A549 (cell line): ENCODE measurements around the gene LENG8. TPM values are rescaled to one million over a fixed set of nuclear protein-coding genes. Genes with fewer than 3 reads are reported as not detected.

Source experiments
- ATAC-seq, 2 experiments: fragments of 200-7000 bp in 1 of 2; fragments of >200 bp in 1 of 2; cut with Nextera tagmentation in 1 of 2; cut with Tn5 transposase in 1 of 2; 3 replicates each; pipeline versions ENCODE4 v1.8.0 to v1.9.1; 2018 to 2020; ENCODE audit warnings: mild to moderate bottlenecking in 1 of 2, moderate library complexity in 1 of 2
- CTCF ChIA-PET: fragments of 300-600 bp; sonication (Branson Sonifier 250); formaldehyde crosslinking; extraction: SDS; loops from one replicate; lab custom pipeline; 2021; ENCODE audit warnings: antibody characterized with exemption, inconsistent platforms; lab: Yijun Ruan, JAX
- POLR2A ChIA-PET: fragments of 350-600 bp; formaldehyde crosslinking; extraction: SDS; loops from one replicate; lab custom pipeline; 2021; ENCODE audit warnings: antibody characterized with exemption, inconsistent platforms; lab: Yijun Ruan, JAX
- DNase-seq, 2 experiments: peaks; one replicate each; pipeline versions ENCODE4 v3.0.0 to v3.0.0-alpha.2; 2011 to 2016; ENCODE audit warnings: low read depth in 1 of 2, low spot score in 1 of 2
- FAIRE-seq: peaks from 2 replicates; lab custom pipeline; 2011; peaks lifted over from hg19 to GRCh38; lab: Jason Lieb, UNC
- H3K27ac ChIP-seq, 2 experiments: fragments of >200 bp; sonication (Bioruptor Twin); formaldehyde crosslinking; 3 replicates each; pipeline ENCODE4 v1.5.1; 2016 to 2017
- H3K4me1 ChIP-seq: fragments of >200 bp; sonication (Bioruptor Twin); formaldehyde crosslinking; 3 replicates; pipeline ENCODE4 v1.6.1; 2016
- H3K4me2 ChIP-seq: fragments of >200 bp; sonication (Bioruptor Twin); formaldehyde crosslinking; 3 replicates; pipeline ENCODE4 v1.6.1; 2016
- H3K4me3 ChIP-seq: fragments of >200 bp; sonication (Bioruptor Twin); formaldehyde crosslinking; 3 replicates; pipeline ENCODE4 v1.5.1; 2016
- H3K9me3 ChIP-seq: fragments of >200 bp; sonication (Bioruptor Twin); formaldehyde crosslinking; 3 replicates; pipeline ENCODE4 v1.6.1; 2016
- CHD2 ChIP-seq: fragments of 150-350 bp; IDR thresholded peaks from 2 replicates; pipeline ENCODE4 v1.6.1; 2014; ENCODE audit warnings: low read length; ENCODE audit not compliant: partially characterized antibody
- CHD4 ChIP-seq: fragments of 200-600 bp; sonication (generic); IDR thresholded peaks from 2 replicates; pipeline ENCODE4 v1.6.1; 2016; ENCODE audit warnings: antibody characterized with exemption, mild to moderate bottlenecking, borderline replicate concordance
- EHF ChIP-seq: fragments of 250-450 bp; sonication (Bioruptor Pico); IDR thresholded peaks from 2 replicates; pipeline ENCODE4 v1.5.0; 2020; ENCODE audit warnings: mild to moderate bottlenecking
- ELK1 ChIP-seq: fragments of 150-350 bp; IDR thresholded peaks from 2 replicates; pipeline ENCODE4 v1.6.1; 2014; ENCODE audit warnings: low read depth, mild to moderate bottlenecking, low read length
- EP300 ChIP-seq, 2 experiments: fragments of >200 bp; sonication (Bioruptor Twin); formaldehyde crosslinking; IDR thresholded peaks; 2 replicates in 1 of 2; 3 replicates in 1 of 2; pipeline ENCODE4 v1.6.1; 2016 to 2017
- ESRRA ChIP-seq: fragments of 150-350 bp; IDR thresholded peaks from 2 replicates; pipeline ENCODE4 v1.6.1; 2014; ENCODE audit warnings: mild to moderate bottlenecking, low read length, borderline replicate concordance
- FOSB ChIP-seq: fragments of 250-450 bp; sonication (Bioruptor Pico); IDR thresholded peaks from 2 replicates; pipeline ENCODE4 v1.5.0; 2020; ENCODE audit warnings: mild to moderate bottlenecking, moderate library complexity
- FOXS1 ChIP-seq: fragments of 250-450 bp; sonication (Bioruptor Pico); IDR thresholded peaks from 2 replicates; pipeline ENCODE4 v1.5.0; 2020; ENCODE audit warnings: mild to moderate bottlenecking, moderate library complexity
- HEYL ChIP-seq: fragments of 250-450 bp; sonication (Bioruptor Pico); IDR thresholded peaks from 2 replicates; pipeline ENCODE4 v1.8.0; 2021; ENCODE audit warnings: mild to moderate bottlenecking, moderate library complexity
- HOXB5 ChIP-seq: fragments of 250-450 bp; sonication (Bioruptor Pico); IDR thresholded peaks from 2 replicates; pipeline ENCODE4 v1.5.0; 2020; ENCODE audit warnings: mild to moderate bottlenecking, moderate library complexity
- JUN ChIP-seq, 2 experiments: fragments of >200 bp; sonication (Bioruptor Twin); formaldehyde crosslinking; IDR thresholded peaks; 2 replicates in 1 of 2; 3 replicates in 1 of 2; pipeline ENCODE4 v1.6.1; 2016 to 2017
- JUNB ChIP-seq: fragments of >200 bp; sonication (Bioruptor Twin); formaldehyde crosslinking; IDR thresholded peaks from 2 replicates; pipeline ENCODE4 v1.6.1; 2016
- NPAS2 ChIP-seq: fragments of 250-450 bp; sonication (Bioruptor Pico); IDR thresholded peaks from 2 replicates; pipeline ENCODE4 v1.8.0; 2022; ENCODE audit warnings: mild to moderate bottlenecking, moderate library complexity, borderline replicate concordance
- RARB ChIP-seq: fragments of 250-450 bp; sonication (Bioruptor Pico); IDR thresholded peaks from 2 replicates; pipeline ENCODE4 v1.8.0; 2021; ENCODE audit warnings: mild to moderate bottlenecking, moderate library complexity
- RCOR1 ChIP-seq: fragments of 150-350 bp; IDR thresholded peaks from 2 replicates; pipeline ENCODE4 v1.6.1; 2014; ENCODE audit warnings: antibody characterized with exemption, low read length, low read depth
- RFX5 ChIP-seq: fragments of 450-650 bp; IDR thresholded peaks from 2 replicates; pipeline ENCODE4 v1.7.1; 2014; ENCODE audit warnings: antibody characterized with exemption, mild to moderate bottlenecking, moderate library complexity
- SREBF2 ChIP-seq: fragments of 450-650 bp; IDR thresholded peaks from 2 replicates; pipeline ENCODE4 v1.6.1; 2014; ENCODE audit warnings: mild to moderate bottlenecking, moderate library complexity
- TFCP2L1 ChIP-seq: fragments of 250-450 bp; sonication (Bioruptor Pico); IDR thresholded peaks from 2 replicates; pipeline ENCODE4 v1.5.0; 2021; ENCODE audit warnings: mild to moderate bottlenecking
- ZC3H11A ChIP-seq: fragments of 450-650 bp; IDR thresholded peaks from 2 replicates; pipeline ENCODE4 v1.6.1; 2014; ENCODE audit warnings: antibody characterized with exemption, mild to moderate bottlenecking
- WGBS: methylation state at CpG from one replicate; pipeline ENCODE4 v1.1.6; 2017; ENCODE audit errors: missing lambda C conversion rate; 5-methylcytosine and 5-hydroxymethylcytosine counted together
- polyA plus RNA-seq, 4 experiments: library from polyadenylated mRNA; depleted of rRNA in 3 of 4; stranded (reverse); fragments of >200 nt; fragmentation: RNase III in 1 of 4; extraction: RNeasy Plus Mini Kit Qiagen cat#74134 plus additional on column Dnase treatment in 1 of 4; gene quantifications; 2 replicates in 3 of 4; 3 replicates in 1 of 4; pipeline ENCODE4 v1.2.3, GENCODE V29; 2011 to 2017
- TF ChIP-seq, protein P1 (sequence below): fragments of 200-600 bp; sonication (generic); IDR thresholded peaks from 2 replicates; pipeline ENCODE4 v1.6.1; 2016; ENCODE audit warnings: antibody characterized with exemption, mild to moderate bottlenecking, moderate library complexity
- TF ChIP-seq, protein P2 (sequence below): IDR thresholded peaks from 2 replicates; pipeline ENCODE4 v1.6.1; 2012
- TF ChIP-seq, protein P3 (sequence below): fragments of 250-450 bp; sonication (Bioruptor Pico); IDR thresholded peaks from 2 replicates; pipeline ENCODE4 v1.5.0; 2020; ENCODE audit warnings: low read depth, mild to moderate bottlenecking, moderate library complexity
- TF ChIP-seq, protein P4 (sequence below): fragments of 450-650 bp; IDR thresholded peaks from 2 replicates; pipeline ENCODE4 v1.6.1; 2014; ENCODE audit warnings: antibody characterized with exemption
- TF ChIP-seq, protein P5 (sequence below): fragments of >200 bp; sonication (Bioruptor Twin); formaldehyde crosslinking; IDR thresholded peaks from 2 replicates; pipeline ENCODE4 v1.6.1; 2016

Gene LENG8
- polyA plus RNA-seq, 2 of the 4 experiments (the other 2 are of a cell fraction): 30.6 to 140 TPM

DNA sequence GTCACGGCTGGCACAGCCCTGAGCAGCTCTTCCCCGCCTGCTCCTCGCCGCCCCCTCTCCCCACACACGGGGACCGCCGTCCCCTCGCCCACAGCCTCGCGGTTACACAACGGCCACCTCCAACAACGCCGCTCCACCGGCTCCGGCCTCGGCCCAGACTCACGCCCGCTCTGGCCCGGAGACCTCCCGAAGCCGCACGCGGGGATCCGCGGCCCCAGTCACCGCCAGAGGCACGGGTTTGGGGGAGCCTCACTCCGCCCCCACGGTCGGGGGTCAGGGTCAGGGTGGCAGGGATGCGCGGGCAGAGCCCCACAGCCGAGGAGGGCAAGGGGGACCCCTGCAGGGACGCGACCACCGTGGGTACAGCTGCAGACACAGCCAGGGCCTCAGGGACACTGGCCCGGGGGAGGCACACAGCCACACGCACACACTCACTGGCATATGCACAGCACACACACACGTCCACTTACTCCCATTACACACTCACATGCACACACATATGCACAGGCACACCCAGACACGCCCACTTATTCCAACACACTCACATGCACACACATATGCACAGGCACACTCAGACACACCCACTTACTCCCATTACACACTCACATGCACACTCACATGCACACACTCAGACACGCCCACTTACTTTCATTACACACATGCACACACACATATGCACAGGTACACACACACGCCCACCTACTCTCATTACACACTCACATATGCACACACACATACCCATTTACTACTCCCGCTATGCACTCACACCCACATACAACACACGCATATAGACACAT lies 32.1 kb upstream of the LENG8 start (continued):
- TF ChIP-seq, protein P1, sequence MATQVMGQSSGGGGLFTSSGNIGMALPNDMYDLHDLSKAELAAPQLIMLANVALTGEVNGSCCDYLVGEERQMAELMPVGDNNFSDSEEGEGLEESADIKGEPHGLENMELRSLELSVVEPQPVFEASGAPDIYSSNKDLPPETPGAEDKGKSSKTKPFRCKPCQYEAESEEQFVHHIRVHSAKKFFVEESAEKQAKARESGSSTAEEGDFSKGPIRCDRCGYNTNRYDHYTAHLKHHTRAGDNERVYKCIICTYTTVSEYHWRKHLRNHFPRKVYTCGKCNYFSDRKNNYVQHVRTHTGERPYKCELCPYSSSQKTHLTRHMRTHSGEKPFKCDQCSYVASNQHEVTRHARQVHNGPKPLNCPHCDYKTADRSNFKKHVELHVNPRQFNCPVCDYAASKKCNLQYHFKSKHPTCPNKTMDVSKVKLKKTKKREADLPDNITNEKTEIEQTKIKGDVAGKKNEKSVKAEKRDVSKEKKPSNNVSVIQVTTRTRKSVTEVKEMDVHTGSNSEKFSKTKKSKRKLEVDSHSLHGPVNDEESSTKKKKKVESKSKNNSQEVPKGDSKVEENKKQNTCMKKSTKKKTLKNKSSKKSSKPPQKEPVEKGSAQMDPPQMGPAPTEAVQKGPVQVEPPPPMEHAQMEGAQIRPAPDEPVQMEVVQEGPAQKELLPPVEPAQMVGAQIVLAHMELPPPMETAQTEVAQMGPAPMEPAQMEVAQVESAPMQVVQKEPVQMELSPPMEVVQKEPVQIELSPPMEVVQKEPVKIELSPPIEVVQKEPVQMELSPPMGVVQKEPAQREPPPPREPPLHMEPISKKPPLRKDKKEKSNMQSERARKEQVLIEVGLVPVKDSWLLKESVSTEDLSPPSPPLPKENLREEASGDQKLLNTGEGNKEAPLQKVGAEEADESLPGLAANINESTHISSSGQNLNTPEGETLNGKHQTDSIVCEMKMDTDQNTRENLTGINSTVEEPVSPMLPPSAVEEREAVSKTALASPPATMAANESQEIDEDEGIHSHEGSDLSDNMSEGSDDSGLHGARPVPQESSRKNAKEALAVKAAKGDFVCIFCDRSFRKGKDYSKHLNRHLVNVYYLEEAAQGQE: no peak
- TF ChIP-seq EHF (CRISPR knock-in tag): no peak
- TF ChIP-seq RARB (CRISPR knock-in tag): no peak
- TF ChIP-seq FOSB (CRISPR knock-in tag): no peak
- TF ChIP-seq HOXB5: no peak
- TF ChIP-seq ZC3H11A: no peak
- no peak for TF ChIP-seq TFCP2L1 (CRISPR knock-in tag)
- TF ChIP-seq SREBF2: no peak

- 54% methylated on average over 25 of the region's 25 CpGs for WGBS
- FAIRE-seq (peak; percentile 39), DNase-seq (peak in 1 of 2 experiments; percentile 42), ATAC-seq (peak; percentile 14 to 42; a peak in 3 of 6 replicates)
- TF ChIP-seq EHF (CRISPR knock-in tag) (no peak), ZC3H11A (no peak), JUN (IDR thresholded peaks at IDR 0.05) (no peak), HEYL (CRISPR knock-in tag) (no peak), NPAS2 (CRISPR knock-in tag) (no peak), ESRRA (no peak), EP300 (IDR thresholded peaks at IDR 0.05) (no peak), CHD4 (no peak), JUNB (no peak), FOXS1 (CRISPR knock-in tag) (no peak), ELK1 (no peak), RFX5 (no peak), CHD2 (no peak), RCOR1 (no peak), RARB (CRISPR knock-in tag) (no peak)
- TF ChIP-seq, protein P1: no peak
- TF ChIP-seq, protein P2, sequence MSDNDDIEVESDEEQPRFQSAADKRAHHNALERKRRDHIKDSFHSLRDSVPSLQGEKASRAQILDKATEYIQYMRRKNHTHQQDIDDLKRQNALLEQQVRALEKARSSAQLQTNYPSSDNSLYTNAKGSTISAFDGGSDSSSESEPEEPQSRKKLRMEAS: no peak
- TF ChIP-seq, protein P3, sequence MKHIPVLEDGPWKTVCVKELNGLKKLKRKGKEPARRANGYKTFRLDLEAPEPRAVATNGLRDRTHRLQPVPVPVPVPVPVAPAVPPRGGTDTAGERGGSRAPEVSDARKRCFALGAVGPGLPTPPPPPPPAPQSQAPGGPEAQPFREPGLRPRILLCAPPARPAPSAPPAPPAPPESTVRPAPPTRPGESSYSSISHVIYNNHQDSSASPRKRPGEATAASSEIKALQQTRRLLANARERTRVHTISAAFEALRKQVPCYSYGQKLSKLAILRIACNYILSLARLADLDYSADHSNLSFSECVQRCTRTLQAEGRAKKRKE (CRISPR knock-in tag): no peak
- TF ChIP-seq, protein P4, sequence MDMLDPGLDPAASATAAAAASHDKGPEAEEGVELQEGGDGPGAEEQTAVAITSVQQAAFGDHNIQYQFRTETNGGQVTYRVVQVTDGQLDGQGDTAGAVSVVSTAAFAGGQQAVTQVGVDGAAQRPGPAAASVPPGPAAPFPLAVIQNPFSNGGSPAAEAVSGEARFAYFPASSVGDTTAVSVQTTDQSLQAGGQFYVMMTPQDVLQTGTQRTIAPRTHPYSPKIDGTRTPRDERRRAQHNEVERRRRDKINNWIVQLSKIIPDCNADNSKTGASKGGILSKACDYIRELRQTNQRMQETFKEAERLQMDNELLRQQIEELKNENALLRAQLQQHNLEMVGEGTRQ: no peak
- TF ChIP-seq, protein P5, sequence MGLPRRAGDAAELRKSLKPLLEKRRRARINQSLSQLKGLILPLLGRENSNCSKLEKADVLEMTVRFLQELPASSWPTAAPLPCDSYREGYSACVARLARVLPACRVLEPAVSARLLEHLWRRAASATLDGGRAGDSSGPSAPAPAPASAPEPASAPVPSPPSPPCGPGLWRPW: no peak
- POLR2A ChIA-PET: interaction anchor here (0.6 kb wide), 1 partner anchor 303 kb away, joined by 3 read pairs; the partner anchor contains the start of genes PRPF31 and TFPT
- Histone ChIP-seq H3K9me3 (no peaks in the 10 kb centered on the region), H3K4me3 (no peak overlapping the region), H3K4me2 (no peak overlapping the region), H3K4me1 (peaks cover 19% of the 10 kb centered on the region; the same call in 2 of the 3 replicates), H3K27ac (no peak overlapping the region)
- CTCF ChIA-PET: interaction anchor here (1.5 kb wide), 1 partner anchor 20 kb away, joined by 5 read pairs; no protein-coding TSS in a partner anchor
Observed at GRCh38 chr19:54418030-54418929, 30.7 kb upstream of the LENG8 start.
